GM10847 (cell line): ENCODE data around the gene YEATS2.

ENCODE experiments used
- POLR2A ChIP-seq: IDR thresholded peaks from 2 replicates; pipeline ENCODE4 v1.6.1; 2011; ENCODE audit not compliant: insufficient read length; ENCODE audit errors: extremely low read depth

The YEATS2 gene

DNA sequence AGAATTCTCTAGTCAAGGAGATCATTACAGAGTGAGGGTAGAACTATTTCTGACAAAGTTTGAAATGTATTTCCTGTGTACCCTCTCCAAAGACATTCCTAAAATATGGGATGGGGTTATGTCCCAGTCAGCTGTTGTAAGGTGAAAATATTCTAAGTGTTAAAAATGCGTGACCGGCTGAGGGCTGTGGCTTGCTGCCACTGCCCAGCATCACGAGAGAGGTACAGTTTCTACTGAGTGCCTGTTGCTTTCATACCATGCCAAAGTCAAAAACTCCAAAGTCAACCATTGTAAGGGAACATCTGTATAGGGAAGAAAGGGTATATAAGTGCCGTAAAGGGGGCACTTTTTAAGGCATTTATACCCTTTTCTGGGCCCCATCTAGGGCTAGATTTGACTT lies 96.9 kb downstream of the YEATS2 start:
- no peak for TF ChIP-seq POLR2A

DNA sequence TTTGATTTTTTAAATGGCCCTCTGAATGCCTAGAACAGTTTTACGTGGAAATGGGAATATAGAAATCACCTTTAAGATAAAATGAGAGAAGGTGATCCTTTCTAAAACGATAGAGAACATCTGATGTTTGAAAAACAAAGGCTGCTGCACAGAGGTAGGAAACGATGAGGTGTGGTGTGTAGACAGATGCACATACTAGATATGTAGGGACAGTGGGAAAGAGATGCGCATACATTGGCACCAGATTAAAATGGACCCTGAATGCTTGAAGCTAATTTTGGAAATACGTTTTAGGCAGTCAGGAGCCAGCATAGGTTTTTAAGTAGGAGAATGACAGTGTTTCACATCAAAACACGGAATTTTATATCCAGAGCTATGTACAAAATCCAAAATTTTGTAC lies 98.8 kb downstream of the YEATS2 start:
- TF ChIP-seq POLR2A = no peak

DNA sequence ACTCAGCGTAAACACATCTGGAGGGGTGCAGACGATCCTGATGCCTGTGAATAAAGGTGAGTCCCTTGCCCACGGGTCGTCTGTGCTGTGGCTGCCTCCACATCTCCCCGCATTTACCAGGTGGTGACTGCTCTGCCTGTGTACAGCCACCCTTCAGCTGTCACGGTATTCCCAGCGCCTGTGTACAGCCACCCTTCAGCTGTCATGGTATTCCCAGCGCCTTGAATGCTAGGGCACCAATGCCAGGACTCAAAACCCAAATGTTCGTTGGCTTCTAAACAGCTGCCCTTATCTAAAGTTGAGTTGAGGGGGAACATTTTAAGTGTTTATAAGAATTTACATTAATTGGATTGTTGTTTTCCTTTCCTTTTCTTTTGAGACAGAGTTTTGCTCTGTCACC lies 100.4 kb downstream of the YEATS2 start:
- no peak for TF ChIP-seq POLR2A

DNA sequence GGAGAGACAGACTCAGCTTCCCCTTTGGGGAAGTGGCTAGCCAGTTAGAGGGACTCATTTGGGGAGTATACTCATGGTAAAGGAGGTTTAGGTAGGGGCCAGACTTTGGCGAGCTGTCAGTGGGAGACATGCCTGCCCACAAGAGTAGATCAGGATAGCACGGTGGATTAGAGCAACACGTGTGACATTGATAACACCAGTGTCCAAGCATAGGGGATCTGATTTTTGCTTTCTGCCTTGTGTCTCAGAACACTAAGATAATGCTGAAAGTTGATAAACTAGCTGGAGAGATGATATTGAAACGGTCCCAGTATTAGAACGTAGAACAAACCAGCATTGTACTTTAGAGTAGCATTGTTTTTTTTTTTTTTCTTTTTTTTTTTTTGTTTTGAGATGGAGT lies 101.9 kb downstream of the YEATS2 start:
- TF ChIP-seq POLR2A = no peak

DNA sequence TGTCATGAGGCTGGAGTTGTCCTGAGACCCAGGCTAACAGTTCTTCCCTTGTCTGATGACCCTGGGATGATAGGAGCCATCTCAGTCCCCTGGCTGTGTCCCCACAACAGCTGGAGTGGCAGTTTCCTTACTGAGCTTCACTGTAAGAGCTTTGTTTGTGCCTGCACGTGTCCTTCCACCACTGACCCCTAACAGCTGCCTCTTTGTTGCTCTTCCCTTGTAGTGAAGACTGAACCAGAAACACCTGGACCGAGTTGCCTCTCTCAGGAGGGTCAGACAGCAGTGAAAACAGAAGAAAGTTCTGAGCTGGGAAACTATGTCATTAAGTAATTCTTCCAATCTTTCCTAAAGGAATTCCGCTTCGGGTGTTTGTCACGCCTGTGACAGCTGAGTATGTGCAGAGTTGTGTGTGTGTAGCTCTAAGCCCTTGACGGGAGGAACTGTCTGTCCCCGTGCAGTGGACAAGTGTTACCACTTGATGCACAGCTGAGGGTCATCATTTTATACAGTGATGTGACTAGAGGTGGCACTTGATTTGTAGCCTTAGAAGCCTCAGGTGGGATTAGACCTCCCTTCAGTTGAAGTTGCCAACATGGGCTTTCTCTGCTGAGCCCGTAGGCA lies 102.8 kb downstream of the YEATS2 start:
- no peak for TF ChIP-seq POLR2A

DNA sequence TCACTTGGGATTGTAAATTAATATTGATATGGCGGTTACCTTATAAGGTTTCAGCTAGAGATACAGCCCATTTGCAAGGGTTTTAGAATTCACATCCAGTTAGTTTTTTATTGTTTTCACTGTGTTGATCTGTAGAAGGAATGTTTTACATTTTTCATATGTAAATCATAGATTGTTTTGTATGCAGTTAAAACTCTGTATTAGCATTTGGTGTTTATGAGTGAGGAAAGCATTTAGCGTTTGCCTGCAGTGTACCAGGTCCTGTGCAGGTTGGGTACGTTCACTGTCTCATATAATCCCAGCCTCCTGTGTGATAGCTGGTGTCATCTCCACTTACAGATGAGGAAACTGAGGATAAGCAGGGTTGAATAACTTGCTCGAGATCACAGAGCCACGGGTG lies 104.0 kb downstream of the YEATS2 start:
- TF ChIP-seq POLR2A = no peak

DNA sequence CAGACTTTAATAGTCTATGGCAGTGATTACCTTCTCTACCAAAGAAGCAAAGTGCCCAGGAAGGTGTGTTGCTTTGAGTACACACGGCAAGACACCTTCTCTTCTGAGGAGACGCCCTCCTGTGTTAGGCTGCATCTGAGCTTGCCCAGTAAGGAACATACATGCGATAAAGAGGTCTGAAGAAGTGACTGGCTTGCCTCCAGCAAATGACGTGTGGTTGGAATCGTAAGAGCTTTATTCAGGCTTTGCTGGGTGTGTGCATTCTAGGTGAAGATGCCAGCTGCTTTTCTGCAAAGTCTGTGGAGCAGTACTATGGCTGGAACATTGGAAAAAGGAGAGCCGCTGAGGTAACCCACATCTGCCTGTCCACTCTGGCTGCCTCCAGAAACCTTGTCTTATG lies 105.4 kb downstream of the YEATS2 start:
- no peak for TF ChIP-seq POLR2A

DNA sequence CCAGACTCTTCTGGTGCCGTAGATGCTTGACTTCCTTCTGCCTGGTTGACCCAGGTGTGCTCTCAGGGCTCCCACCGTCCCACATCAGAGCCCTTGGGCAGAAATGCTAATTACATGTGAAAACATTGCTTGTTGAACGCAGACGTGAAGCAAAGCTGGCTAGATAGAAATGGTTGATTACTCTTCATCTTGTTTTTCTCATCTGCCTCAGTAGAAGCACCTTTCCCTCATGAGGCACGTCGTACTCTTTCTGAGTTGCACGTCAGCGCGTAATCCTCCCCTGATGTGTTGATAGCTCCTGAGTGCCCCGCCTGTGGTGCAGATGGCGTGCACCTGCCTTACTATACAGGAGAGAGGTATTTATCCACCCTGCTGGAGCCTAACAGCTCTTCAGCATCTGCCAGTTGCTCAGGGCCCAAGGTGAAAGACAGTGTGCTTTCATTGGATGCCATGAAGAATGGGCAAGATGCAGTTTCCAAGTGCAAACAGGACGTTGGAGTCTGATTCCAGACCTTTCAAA lies 109.7 kb downstream of the YEATS2 start:
- no peak for TF ChIP-seq POLR2A

DNA sequence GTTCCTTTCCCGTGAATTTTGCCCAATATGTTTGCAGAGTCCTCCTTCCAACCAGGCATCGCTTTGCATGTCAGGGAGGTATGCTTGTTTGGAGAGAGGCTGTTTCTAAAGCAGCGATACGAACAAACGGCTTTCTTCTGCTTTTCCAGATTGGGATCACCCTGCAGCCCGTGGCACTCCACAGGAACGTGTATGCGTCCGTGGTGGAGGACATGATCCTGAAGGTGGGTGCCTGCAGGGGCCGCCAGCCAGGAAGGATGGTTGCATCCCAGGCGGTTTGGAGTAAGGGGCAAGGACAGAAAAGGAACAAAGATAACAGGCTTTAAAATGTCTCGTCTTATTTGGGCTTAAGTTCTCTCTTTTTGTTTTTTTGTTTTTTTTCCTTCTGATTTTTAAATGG lies 110.3 kb downstream of the YEATS2 start:
- TF ChIP-seq POLR2A = no peak

DNA sequence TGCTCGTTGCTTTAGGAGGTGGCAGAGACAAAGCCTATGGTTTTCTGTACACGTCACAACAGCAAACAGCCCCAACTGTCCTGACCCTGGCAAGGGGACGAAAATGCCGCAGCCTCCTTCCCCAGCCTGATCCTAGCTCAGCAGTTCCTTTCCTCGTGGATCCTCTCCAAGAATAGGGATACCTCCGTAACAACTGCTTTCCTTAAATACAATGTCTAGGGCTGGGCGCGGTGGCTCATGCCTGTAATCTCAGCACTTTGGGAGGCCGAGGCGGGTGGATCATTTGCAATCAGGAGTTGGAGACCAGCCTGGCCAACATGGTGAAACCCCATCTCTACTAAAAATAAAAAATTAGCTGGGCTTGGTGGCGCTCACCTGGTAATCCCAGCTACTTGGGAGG lies 110.8 kb downstream of the YEATS2 start:
- TF ChIP-seq POLR2A = no peak

DNA sequence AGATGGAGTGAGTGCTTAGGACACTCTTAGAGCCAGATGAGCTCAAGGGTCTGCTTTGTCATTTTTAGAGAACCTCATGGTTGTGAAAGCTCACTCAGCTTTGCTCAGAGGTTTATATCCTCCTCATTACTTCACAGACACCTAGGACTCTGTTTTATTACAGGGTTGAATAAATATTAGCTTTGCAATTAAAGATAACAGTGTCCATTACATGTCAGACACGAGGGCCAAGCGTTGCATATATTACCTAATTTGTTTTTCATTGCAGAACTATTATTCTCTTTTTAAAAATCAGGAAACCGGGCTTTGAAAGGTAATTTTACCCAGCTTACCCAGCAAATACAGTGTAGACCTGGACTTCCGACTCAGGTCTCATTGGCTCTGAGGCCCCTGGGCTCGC lies 111.7 kb downstream of the YEATS2 start:
- no peak for TF ChIP-seq POLR2A

DNA sequence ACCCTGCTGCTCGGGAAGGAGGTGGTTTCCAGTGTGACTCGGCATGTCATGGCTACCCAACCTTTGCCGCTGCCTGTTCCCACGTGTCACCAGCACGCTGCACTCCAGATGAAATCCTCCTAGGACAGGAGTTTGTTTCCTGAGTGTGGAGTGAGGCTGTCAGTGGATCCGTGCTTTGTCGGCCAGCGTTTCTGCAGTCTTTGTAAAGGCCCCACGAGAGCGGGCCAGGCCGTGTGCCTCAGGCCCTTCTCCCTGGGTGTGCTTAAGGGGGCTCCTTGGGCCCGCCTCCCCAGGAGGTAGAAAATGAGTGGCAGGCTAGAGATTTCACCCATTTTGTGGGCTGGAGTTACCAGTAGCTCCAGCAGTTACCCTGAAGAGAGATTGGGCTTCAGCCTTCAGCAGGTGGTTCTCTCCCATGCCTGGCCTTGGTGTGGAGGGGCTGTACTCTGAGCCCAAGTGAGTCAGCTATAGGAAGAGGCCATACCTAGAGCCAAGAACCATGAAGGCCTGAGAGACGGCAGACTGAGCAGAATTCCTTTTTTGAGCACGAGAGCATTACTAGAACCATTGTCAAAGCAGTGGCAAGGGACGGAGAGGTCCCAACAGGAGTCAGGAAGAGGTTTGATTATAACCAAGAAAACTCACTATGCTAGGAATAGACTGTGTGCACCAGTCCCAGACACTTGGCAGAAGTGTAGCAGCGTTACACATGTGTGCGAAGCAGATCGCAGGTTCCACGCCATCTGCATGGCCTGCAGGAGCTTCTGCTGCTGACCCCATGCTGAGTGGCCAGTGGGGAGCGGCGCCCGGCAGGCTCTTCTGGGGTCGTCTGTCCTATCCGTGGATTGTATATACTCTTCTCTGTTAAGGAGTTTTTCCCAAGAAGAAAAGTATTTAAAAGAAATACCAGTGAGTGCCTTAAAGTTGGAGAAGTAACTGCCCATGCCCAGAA lies 113.3 kb downstream of the YEATS2 start:
- no peak for TF ChIP-seq POLR2A

DNA sequence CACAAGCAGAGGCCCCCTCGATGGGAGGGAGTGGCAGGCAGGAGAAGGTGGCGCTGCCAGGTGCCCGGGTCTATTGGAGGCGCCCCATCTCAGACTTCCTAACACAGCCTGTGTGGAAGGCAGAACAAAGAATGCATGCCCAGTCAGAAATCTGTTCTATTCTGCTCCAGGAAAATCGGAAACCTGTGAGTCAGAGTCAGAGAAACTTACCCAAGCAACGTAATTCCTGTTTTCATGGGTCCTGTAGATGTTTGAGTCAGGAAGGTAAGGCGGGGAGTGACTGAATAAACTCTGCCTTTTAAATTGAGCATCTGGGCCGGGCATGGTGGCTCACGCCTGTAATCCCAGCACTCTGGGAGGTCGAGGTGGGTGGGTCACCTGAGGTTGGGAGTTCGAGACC lies 114.0 kb downstream of the YEATS2 start:
- TF ChIP-seq POLR2A = no peak

DNA sequence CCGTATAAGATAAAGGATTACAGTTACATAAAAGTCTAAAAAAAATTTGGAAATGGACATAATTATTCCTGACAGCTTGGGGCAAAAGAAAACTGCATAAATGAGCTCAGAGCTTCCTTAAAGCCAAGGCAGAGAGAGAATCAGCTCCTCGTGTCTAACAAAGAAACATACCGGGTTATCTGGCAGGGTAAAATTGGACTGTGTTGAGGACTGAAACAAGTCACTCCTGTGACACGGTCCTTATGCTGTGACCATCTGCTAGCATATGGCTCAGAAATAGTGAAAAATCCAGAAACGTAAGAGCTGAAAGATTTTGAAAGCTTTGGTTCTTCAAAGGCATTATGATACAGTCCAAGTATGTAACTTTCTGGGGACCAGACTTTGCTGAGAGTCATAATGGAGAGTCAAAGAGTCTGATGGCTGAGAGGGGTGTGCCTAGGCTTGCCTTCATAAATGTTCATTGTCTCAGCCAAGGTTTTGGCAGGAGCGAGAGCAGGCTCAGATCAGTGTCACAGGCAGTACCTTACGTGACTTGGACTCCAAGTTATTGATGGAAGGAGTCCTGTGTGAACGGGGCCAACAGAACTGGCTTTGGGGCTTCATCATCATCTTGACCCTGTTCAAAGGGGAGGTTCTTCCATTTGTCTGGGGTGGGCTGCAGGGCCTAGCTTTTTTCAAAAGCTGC lies 115.3 kb downstream of the YEATS2 start:
- no peak for TF ChIP-seq POLR2A

DNA sequence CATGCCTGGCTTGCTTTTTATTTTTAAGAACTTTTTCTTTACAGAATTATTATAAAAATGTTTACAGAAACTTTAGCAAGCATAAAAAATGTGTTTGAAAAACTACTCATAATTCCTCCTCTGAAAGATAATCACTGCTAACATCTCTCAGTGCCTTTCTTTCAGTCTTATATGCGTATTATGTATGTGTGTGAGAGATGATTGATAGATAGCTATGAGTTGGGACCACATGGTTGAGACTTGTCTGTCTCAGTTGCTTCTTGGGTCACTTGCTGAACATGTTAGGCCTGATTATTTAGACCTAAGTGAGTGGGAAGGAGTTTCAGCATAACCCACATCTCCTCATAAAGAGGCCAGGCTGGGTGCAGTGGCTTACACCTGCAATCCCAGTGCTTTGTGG lies 116.6 kb downstream of the YEATS2 start:
- no peak for TF ChIP-seq POLR2A

DNA sequence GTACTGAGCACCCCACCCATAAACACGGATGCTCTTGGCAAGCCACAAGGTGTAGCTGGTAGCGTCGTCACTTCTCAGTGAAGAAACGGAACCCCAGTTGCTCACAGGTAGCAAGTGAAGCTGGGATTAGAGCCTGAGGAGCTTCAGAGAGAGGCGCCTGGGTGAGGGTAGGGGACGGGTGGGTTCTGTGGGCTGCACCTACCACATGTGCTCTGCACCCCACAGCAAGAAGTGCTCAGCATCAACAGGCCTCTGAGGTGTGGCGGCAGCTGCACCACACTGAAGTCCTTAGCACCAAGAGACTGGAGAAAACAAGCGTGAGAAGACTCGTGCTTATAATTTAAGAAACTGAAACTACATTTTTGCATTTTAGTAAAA lies 118.0 kb downstream of the YEATS2 start:
- no peak for TF ChIP-seq POLR2A
